ENCODE results near the gene NUDT6. TPM values are rescaled to one million over a fixed set of nuclear protein-coding genes. Genes with fewer than 3 reads are reported as not detected.
"Not testable (repeated sequence)": the region's sequence is repeated elsewhere in the genome, so short reads cannot be mapped to it uniquely, and the experiment has no call there.

NUDT6 gene
- total RNA-seq, 3 donors from 2014 or later (not counting 1 experiment from before 2014, with no cell fraction given), result 3.0 to 4.1 (median 3.0) TPM

- Mint-ChIP-seq H3K4me1 (no peaks in the 10 kb centered on the region), H3K4me3 (no peak overlapping the region), H3K9me3 (no peaks in the 10 kb centered on the region), H3K27me3 (ENCODE audit: low read depth in 2 of 2) (no peaks in the 10 kb centered on the region), H3K36me3 (no peaks in the 10 kb centered on the region), H3K27ac (no peak overlapping the region)
- no peak overlapping the region for H3K4me3 ChIP-seq (ENCODE audit: low read length)
- no peaks in the 10 kb centered on the region for H3K27me3 ChIP-seq (ENCODE audit: control insufficient read depth, insufficient read depth, low read length)
- H3K9me3 ChIP-seq (ENCODE audit: control insufficient read depth, insufficient read depth, low read length), result no peaks in the 10 kb centered on the region
- no peak for ATAC-seq
- TF ChIP-seq CTCF (IDR thresholded peaks at IDR 0.05), result no peak
- WGBS (ENCODE audit: insufficient coverage), result 100% methylated on average over 4 of the region's 4 CpGs
- intact Hi-C loops (cut with micrococcal nuclease), result no loop called here
- H3K36me3 ChIP-seq (ENCODE audit: control insufficient read depth, insufficient read depth, low read length), result peaks cover 50% of the 10 kb centered on the region
- H3K4me1 ChIP-seq (ENCODE audit: control insufficient read depth, insufficient read depth, low read length), result no peaks in the 10 kb centered on the region
- no peak for DNase-seq
- H3K27ac ChIP-seq (ENCODE audit: low read length), result no peak overlapping the region
Observed at GRCh38 chr4:122948671-122949070, 26.3 kb upstream of the NUDT6 start.

- H3K9me3 Mint-ChIP-seq, result no peaks in the 10 kb centered on the region
- H3K27ac Mint-ChIP-seq, result no peak overlapping the region
- H3K36me3 Mint-ChIP-seq, result peaks cover 9% of the 10 kb centered on the region
- H3K27ac ChIP-seq (ENCODE audit: low read length), result no peak overlapping the region
- peaks cover 38% of the 10 kb centered on the region for H3K36me3 ChIP-seq (ENCODE audit: control insufficient read depth, insufficient read depth, low read length)
- DNase-seq (no peak), ATAC-seq (no peak)
- no peaks in the 10 kb centered on the region for H3K9me3 ChIP-seq (ENCODE audit: control insufficient read depth, insufficient read depth, low read length)
- no peak for TF ChIP-seq CTCF (IDR thresholded peaks at IDR 0.05)
- intact Hi-C loops (cut with micrococcal nuclease), result no loop called here
- no peak overlapping the region for H3K4me3 Mint-ChIP-seq
- H3K27me3 Mint-ChIP-seq (ENCODE audit: low read depth in 2 of 2), result no peaks in the 10 kb centered on the region
- no peak overlapping the region for H3K4me3 ChIP-seq (ENCODE audit: low read length)
- WGBS (ENCODE audit: insufficient coverage), result no CpG with 5 or more reads among the region's 1 CpG
- H3K4me1 ChIP-seq (ENCODE audit: control insufficient read depth, insufficient read depth, low read length), result no peaks in the 10 kb centered on the region
- no peaks in the 10 kb centered on the region for H3K27me3 ChIP-seq (ENCODE audit: control insufficient read depth, insufficient read depth, low read length)
- peaks cover 0 to 8% of the 10 kb centered on the region in 2 donors for H3K4me1 Mint-ChIP-seq
Observed at GRCh38 chr4:122946142-122946541, 23.7 kb upstream of the NUDT6 start.

DNA sequence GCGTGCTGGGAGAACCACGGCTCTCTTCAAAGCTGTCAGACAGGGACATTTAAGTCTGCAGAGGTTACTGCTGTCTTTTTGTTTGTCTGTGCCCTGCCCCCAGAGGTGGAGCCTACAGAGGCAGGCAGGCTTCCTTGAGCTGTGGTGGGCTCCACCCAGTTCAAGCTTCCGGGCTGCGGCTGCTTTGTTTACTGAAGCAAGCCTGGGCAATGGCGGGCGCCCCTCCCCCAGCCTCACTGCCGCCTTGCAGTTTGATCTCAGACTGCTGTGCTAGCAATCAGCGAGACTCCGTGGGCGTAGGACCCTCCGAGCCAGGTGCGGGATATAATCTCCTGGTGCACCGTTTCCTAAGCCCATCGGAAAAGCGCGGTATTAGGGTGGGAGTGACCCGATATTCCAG lies 22.7 kb upstream of the NUDT6 start:
- H3K4me1 Mint-ChIP-seq; H3K4me1 ChIP-seq (ENCODE audit: control insufficient read depth, insufficient read depth, low read length); H3K27me3 ChIP-seq (ENCODE audit: control insufficient read depth, insufficient read depth, low read length); H3K4me3 Mint-ChIP-seq; H3K4me3 ChIP-seq (ENCODE audit: low read length); H3K36me3 Mint-ChIP-seq; H3K27ac ChIP-seq (ENCODE audit: low read length); H3K9me3 ChIP-seq (ENCODE audit: control insufficient read depth, insufficient read depth, low read length); H3K9me3 Mint-ChIP-seq; ATAC-seq; H3K27me3 Mint-ChIP-seq (ENCODE audit: low read depth in 2 of 2); intact Hi-C loops (cut with micrococcal nuclease); H3K27ac Mint-ChIP-seq; DNase-seq: not testable (repeated sequence)
- peaks cover 33% of the 10 kb centered on the region for H3K36me3 ChIP-seq (ENCODE audit: control insufficient read depth, insufficient read depth, low read length)
- WGBS (ENCODE audit: insufficient coverage), result 95% methylated on average over 12 of the region's 17 CpGs

DNA sequence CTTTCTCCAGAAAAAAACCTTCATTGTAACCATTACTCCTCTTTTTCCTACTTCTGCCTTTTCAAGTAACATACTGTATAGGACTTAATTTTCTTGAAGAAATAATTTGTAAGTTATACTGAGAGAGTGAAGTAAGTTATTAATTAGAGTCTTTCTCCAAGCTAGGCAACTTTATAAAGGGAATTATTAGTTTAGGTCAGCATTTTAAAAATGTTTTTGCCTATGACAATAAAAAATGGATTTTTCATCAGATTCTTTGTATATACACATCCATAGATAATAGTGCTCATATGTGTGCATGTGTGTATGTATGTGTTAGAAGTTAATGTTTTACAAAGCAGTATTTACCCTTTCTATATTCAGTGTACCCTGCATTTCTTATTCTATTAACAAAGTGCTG lies 10.4 kb upstream of the NUDT6 start:
- Histone ChIP-seq H3K27ac (ENCODE audit: low read length) (no peak overlapping the region), H3K36me3 (ENCODE audit: control insufficient read depth, insufficient read depth, low read length) (peaks cover 43% of the 10 kb centered on the region), H3K27me3 (ENCODE audit: control insufficient read depth, insufficient read depth, low read length) (no peaks in the 10 kb centered on the region), H3K4me3 (ENCODE audit: low read length) (no peak overlapping the region), H3K9me3 (ENCODE audit: control insufficient read depth, insufficient read depth, low read length) (no peaks in the 10 kb centered on the region), H3K4me1 (ENCODE audit: control insufficient read depth, insufficient read depth, low read length) (no peaks in the 10 kb centered on the region)
- H3K4me1 Mint-ChIP-seq, result peaks cover 0 to 5% of the 10 kb centered on the region in 2 donors
- no peak for TF ChIP-seq CTCF (IDR thresholded peaks at IDR 0.05)
- no peak overlapping the region for H3K27ac Mint-ChIP-seq
- intact Hi-C loops (cut with micrococcal nuclease), result no loop called here
- H3K4me3 Mint-ChIP-seq, result no peak overlapping the region
- H3K9me3 Mint-ChIP-seq, result no peaks in the 10 kb centered on the region
- no peak for ATAC-seq
- H3K27me3 Mint-ChIP-seq (ENCODE audit: low read depth in 2 of 2), result no peaks in the 10 kb centered on the region
- no peak for DNase-seq
- H3K36me3 Mint-ChIP-seq, result peaks cover 12% of the 10 kb centered on the region
